K562 (cell line): ENCODE results near the gene ZNF335. TPM values are rescaled to one million over a fixed set of nuclear protein-coding genes. Genes with fewer than 3 reads are reported as not detected.

ENCODE experiments used
- ATAC-seq: fragments of 200-7000 bp; cut with Tn5 transposase; 3 replicates; pipeline ENCODE4 v1.9.1; 2020; ENCODE audit warnings: moderate library complexity
- BruUV-seq: library from RNA; stranded (reverse); fragments of 400-500 nt; replicated peaks from 2 replicates; lab custom pipeline; 2021; lab: Mats Ljungman, UMichigan
- CTCF ChIA-PET: fragments of 300-600 bp; formaldehyde crosslinking; extraction: SDS; loops from one replicate; lab custom pipeline; 2021; ENCODE audit warnings: low intra/inter-chr PET ratio; lab: Yijun Ruan, JAX
- POLR2A ChIA-PET: fragments of 300-600, 350-650 bp; sonication (Branson Sonifier 250); formaldehyde crosslinking; extraction: SDS; loops from one replicate; lab custom pipeline; 2021; ENCODE audit warnings: antibody characterized with exemption, inconsistent platforms; lab: Yijun Ruan, JAX
- DNase-seq, 4 experiments: peaks; one replicate each; pipeline versions ENCODE4 v3.0.0 to v3.0.0-alpha.2; 2011 to 2018; ENCODE audit warnings: low spot score in 3 of 4, mixed read lengths in 3 of 4; ENCODE audit errors: extremely low read depth in 1 of 4
- FAIRE-seq: peaks from 2 replicates; lab custom pipeline; 2011; peaks lifted over from hg19 to GRCh38; lab: Jason Lieb, UNC
- H2AFZ ChIP-seq: 2 replicates; pipeline ENCODE4 v1.6.0; 2011; ENCODE audit warnings: low read depth, low read length, control low read depth, inconsistent platforms
- H3K27ac ChIP-seq: fragments of 200-600 bp; 3 replicates; pipeline ENCODE4 v1.8.0; 2011; ENCODE audit warnings: low read depth, mild to moderate bottlenecking, control low read depth, inconsistent platforms, low read length, moderate library complexity, mixed read lengths; ENCODE audit errors: extremely low read depth
- H3K27me3 ChIP-seq, 2 experiments: fragments of 300-600 bp in 1 of 2; 2 replicates in 1 of 2; 3 replicates in 1 of 2; pipeline versions ENCODE4 v1.6.0 to v1.8.0; 2011; ENCODE audit warnings: inconsistent platforms in 2 of 2, low read length in 2 of 2, mild to moderate bottlenecking in 1 of 2, mixed read lengths in 1 of 2, moderate library complexity in 1 of 2; ENCODE audit not compliant: control insufficient read depth in 2 of 2, insufficient read depth in 2 of 2
- H3K36me3 ChIP-seq: fragments of 300-600 bp; 3 replicates; pipeline ENCODE4 v1.8.0; 2011; ENCODE audit warnings: mild to moderate bottlenecking, low read length, inconsistent platforms; ENCODE audit not compliant: control insufficient read depth, insufficient read depth
- H3K4me1 ChIP-seq, 2 experiments: fragments of 200-600 bp in 1 of 2; replicated peaks in 1 of 2; 2 replicates in 1 of 2; 3 replicates in 1 of 2; pipeline versions ENCODE4 v1.5.1 to v1.8.0; 2011; ENCODE audit warnings: inconsistent platforms in 2 of 2, low read length in 2 of 2, mild to moderate bottlenecking in 1 of 2, mixed read lengths in 1 of 2, moderate library complexity in 1 of 2; ENCODE audit not compliant: control insufficient read depth in 2 of 2, insufficient read depth in 2 of 2
- H3K4me2 ChIP-seq: 2 replicates; pipeline ENCODE4 v1.6.1; 2011; ENCODE audit warnings: low read length, control low read depth, inconsistent platforms, mixed read lengths; ENCODE audit not compliant: insufficient read depth
- H3K4me3 ChIP-seq: fragments of 200-600 bp; sonication (generic), shearing (Covaris generic); 2 replicates; pipeline ENCODE4 v1.5.1; 2016; ENCODE audit warnings: control low read depth, inconsistent platforms
- H3K79me2 ChIP-seq: fragments of 200-600 bp; 3 replicates; pipeline ENCODE4 v1.8.0; 2011; ENCODE audit warnings: low read length, inconsistent platforms; ENCODE audit not compliant: control insufficient read depth, insufficient read depth
- H3K9ac ChIP-seq, 2 experiments: 2 replicates each; pipeline versions ENCODE4 v1.6.0 to v1.6.1; 2011; ENCODE audit warnings: low read depth in 2 of 2, low read length in 2 of 2, control low read depth in 1 of 2, inconsistent platforms in 1 of 2, mild to moderate bottlenecking in 1 of 2, mixed read lengths in 1 of 2; ENCODE audit not compliant: insufficient read depth in 1 of 2
- H3K9me1 ChIP-seq: one replicate; pipeline ENCODE4 v1.6.0; 2011; ENCODE audit warnings: inconsistent platforms, mild to moderate bottlenecking, low read length, moderate library complexity; ENCODE audit not compliant: control insufficient read depth, insufficient read depth
- H3K9me3 ChIP-seq: replicated peaks from 2 replicates; pipeline ENCODE4 v1.5.1; 2011; ENCODE audit warnings: low read depth, low read length, inconsistent platforms; ENCODE audit not compliant: control insufficient read depth, insufficient read depth
- H4K20me1 ChIP-seq: replicated peaks from 2 replicates; pipeline ENCODE4 v1.6.1; 2011; ENCODE audit warnings: low read length, inconsistent platforms, mixed read lengths; ENCODE audit not compliant: control insufficient read depth, insufficient read depth
- ARNT ChIP-seq, 2 experiments: fragments of 450-650 bp; IDR thresholded peaks; 2 replicates each; pipeline ENCODE4 v1.6.1; 2016; ENCODE audit warnings: mild to moderate bottlenecking in 1 of 2
- CBX8 ChIP-seq: fragments of 200-600 bp; sonication (generic); IDR thresholded peaks from 2 replicates; pipeline ENCODE4 v1.6.1; 2012; ENCODE audit warnings: borderline replicate concordance, mixed run types, low read depth, mild to moderate bottlenecking, moderate library complexity, mixed read lengths, low read length, control low read depth, inconsistent platforms; ENCODE audit not compliant: poor library complexity, severe bottlenecking; ENCODE audit errors: extremely low read depth
- CHD4 ChIP-seq: fragments of 200-600 bp; sonication (generic); IDR thresholded peaks from 3 replicates; pipeline ENCODE4 v1.6.1; 2012; ENCODE audit warnings: low read depth, mild to moderate bottlenecking, mixed read lengths, low read length, inconsistent platforms; ENCODE audit not compliant: insufficient read depth, insufficient replicate concordance, poor library complexity, severe bottlenecking
- EGR1 ChIP-seq: fragments of 450-650 bp; conservative IDR thresholded peaks from 2 replicates; pipeline ENCODE4 v1.6.1; 2017; ENCODE audit warnings: mild to moderate bottlenecking
- ETV5 ChIP-seq: sonication (generic); formaldehyde crosslinking; IDR thresholded peaks from 2 replicates; pipeline ENCODE4 v1.4.0; 2020; ENCODE audit warnings: low read depth, mild to moderate bottlenecking, missing genetic modification reagents
- HNRNPUL1 ChIP-seq: fragments of 200-400 bp; formaldehyde crosslinking; IDR thresholded peaks from 2 replicates; pipeline ENCODE4 v1.6.1; 2017; ENCODE audit warnings: low read length
- ILK ChIP-seq: fragments of 450-650 bp; IDR thresholded peaks from 2 replicates; pipeline ENCODE4 v1.6.1; 2016; ENCODE audit warnings: missing genetic modification characterization, low read depth, mild to moderate bottlenecking, missing compliant biosample characterization, moderate library complexity, borderline replicate concordance
- NFYB ChIP-seq: IDR thresholded peaks from 2 replicates; pipeline ENCODE4 v1.6.1; 2011; ENCODE audit warnings: mild to moderate bottlenecking, moderate library complexity; ENCODE audit not compliant: insufficient read length; ENCODE audit errors: extremely low read depth
- NRF1 ChIP-seq, 2 experiments: fragments of 450-650 bp; IDR thresholded peaks in 1 of 2; conservative IDR thresholded peaks in 1 of 2; 2 replicates each; pipeline ENCODE4 v1.6.1; 2014; ENCODE audit warnings: mild to moderate bottlenecking in 2 of 2
- PML ChIP-seq: IDR thresholded peaks from 2 replicates; pipeline ENCODE4 v1.6.1; 2012; ENCODE audit warnings: low read length, inconsistent platforms
- POLR3A ChIP-seq: IDR thresholded peaks from 2 replicates; pipeline ENCODE4 v1.6.1; 2011; ENCODE audit warnings: borderline replicate concordance, mild to moderate bottlenecking, moderate library complexity; ENCODE audit not compliant: insufficient read length, insufficient read depth; ENCODE audit errors: extremely low read depth
- STAG1 ChIP-seq: sonication (generic); formaldehyde crosslinking; IDR thresholded peaks from 2 replicates; pipeline ENCODE4 v1.5.0; 2020; ENCODE audit warnings: missing genetic modification reagents, borderline replicate concordance
- TAF15 ChIP-seq: fragments of 200-400 bp; formaldehyde crosslinking; IDR thresholded peaks from 2 replicates; pipeline ENCODE4 v1.6.1; 2017; ENCODE audit warnings: mild to moderate bottlenecking, low read depth, low read length, moderate library complexity
- TCF3 ChIP-seq: sonication (generic); formaldehyde crosslinking; IDR thresholded peaks from 2 replicates; pipeline ENCODE4 v1.4.0; 2020; ENCODE audit warnings: mild to moderate bottlenecking, missing genetic modification reagents
- XRCC4 ChIP-seq: IDR thresholded peaks from one replicate; pipeline ENCODE4 v1.6.1; 2011; ENCODE audit not compliant: insufficient read depth, insufficient read length; ENCODE audit errors: extremely low read depth
- ZFPM2 ChIP-seq: fragments of 250-450 bp; sonication (Bioruptor Pico); IDR thresholded peaks from 2 replicates; pipeline ENCODE4 v1.5.1; 2022; ENCODE audit warnings: mild to moderate bottlenecking
- WGBS: fragments of 100-300 bp; shearing (Covaris generic); methylation state at CpG from one replicate; pipeline ENCODE4 v1.1.6; 2016; ENCODE audit warnings: low coverage, mixed read lengths; ENCODE audit not compliant: insufficient coverage; ENCODE audit errors: missing lambda C conversion rate; 5-methylcytosine and 5-hydroxymethylcytosine counted together
- in situ Hi-C: fragments of 300-500 bp; cut with MboI; formaldehyde crosslinking; loops from 4 replicates; pipeline ENCODE4 v1.15.0; 2018; ENCODE audit warnings: inconsistent platforms, mixed read lengths
- intact Hi-C: fragments of 100-400 bp; cut with micrococcal nuclease; formaldehyde crosslinking; loops from 2 replicates; pipeline ENCODE4 v1.14.2; 2022
- polyA plus RNA-seq, 8 experiments: library from polyadenylated mRNA; depleted of rRNA in 4 of 8; stranded (reverse) in 5 of 8; unstranded in 3 of 8; fragments of >200 nt; fragmentation: Nextera tagmentation in 2 of 8; fragmentation: Illumina TruSeq in 1 of 8; extraction: Ambion mirVana in 2 of 8; extraction: Trizol in 1 of 8; gene quantifications; 2 replicates each; pipeline versions ENCODE4 v1.2.1 to v1.2.3, GENCODE V29; 2011 to 2014; ENCODE audit warnings: inconsistent platforms in 1 of 8, missing spikeins in 1 of 8
- total RNA-seq, 7 experiments: library from RNA; depleted of rRNA in 6 of 7; stranded (reverse); fragments of >200 nt in 6 of 7; fragmentation: Illumina TruSeq in 2 of 7; extraction: Trizol in 2 of 7; gene quantifications; 2 replicates each; pipeline versions ENCODE4 v1.2.1 to v1.2.3, GENCODE V29; 2011 to 2021; ENCODE audit warnings: low replicate concordance in 1 of 7

Gene ZNF335
- total and polyA plus RNA-seq, 9 of the 15 experiments (the other 6 are each of a cell fraction or from before 2014, with no cell fraction given): 0.39 to 16.0 (median 7.6) TPM

DNA sequence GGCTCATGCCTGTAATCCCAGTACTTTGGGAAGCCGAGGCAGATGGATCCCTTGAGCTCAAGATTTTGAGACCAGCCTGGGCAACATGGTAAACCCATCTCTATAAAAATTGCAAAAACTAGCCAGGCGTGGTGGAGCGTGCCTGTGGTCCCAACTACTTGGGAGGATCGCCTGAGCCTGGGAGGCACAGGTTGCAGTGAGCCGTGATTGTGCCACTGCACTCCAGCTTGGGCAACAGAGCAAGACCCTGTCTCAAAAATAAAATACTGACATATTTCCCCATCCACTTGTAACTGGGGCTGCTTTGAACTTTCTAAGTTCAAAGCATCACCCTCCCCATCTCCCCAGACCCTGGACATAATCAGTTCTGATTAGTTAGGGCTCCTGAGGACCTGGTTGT lies 29.5 kb upstream of the ZNF335 start:
- DNase-seq (no peak), FAIRE-seq (no peak), ATAC-seq (no peak)
- H3K79me2 ChIP-seq: no peaks in the 10 kb centered on the region
- H4K20me1 ChIP-seq: no peaks in the 10 kb centered on the region; the same call in 1 of the 2 replicates
- no peak for TF ChIP-seq ILK
- no peak for TF ChIP-seq TCF3
- no peak for TF ChIP-seq CBX8
- H3K36me3 ChIP-seq: no peaks in the 10 kb centered on the region
- in situ Hi-C loops: no loop called here
- H3K9ac ChIP-seq: no peak overlapping the region
- no peak overlapping the region for H3K27ac ChIP-seq
- peaks cover 38 to 53% of the 10 kb centered on the region in 2 experiments for H3K27me3 ChIP-seq
- intact Hi-C loops: no loop called here
- H3K4me3 ChIP-seq: no peak overlapping the region
- CTCF ChIA-PET: no interaction called here
- no peak overlapping the region for H3K4me2 ChIP-seq
- no TSS peak for BruUV-seq
- H3K9me3 ChIP-seq: no peaks in the 10 kb centered on the region
- 0% methylated on average over 5 of the region's 5 CpGs for WGBS
- no peak overlapping the region for H2AFZ ChIP-seq
- POLR2A ChIA-PET: interaction anchor here (2.2 kb wide), 1 partner anchor 13 kb away, joined by 6 read pairs; no protein-coding TSS in a partner anchor
- no peaks in the 10 kb centered on the region for H3K9me1 ChIP-seq
- H3K4me1 ChIP-seq: no peaks in the 10 kb centered on the region; a peak in 1 of 5 replicates

DNA sequence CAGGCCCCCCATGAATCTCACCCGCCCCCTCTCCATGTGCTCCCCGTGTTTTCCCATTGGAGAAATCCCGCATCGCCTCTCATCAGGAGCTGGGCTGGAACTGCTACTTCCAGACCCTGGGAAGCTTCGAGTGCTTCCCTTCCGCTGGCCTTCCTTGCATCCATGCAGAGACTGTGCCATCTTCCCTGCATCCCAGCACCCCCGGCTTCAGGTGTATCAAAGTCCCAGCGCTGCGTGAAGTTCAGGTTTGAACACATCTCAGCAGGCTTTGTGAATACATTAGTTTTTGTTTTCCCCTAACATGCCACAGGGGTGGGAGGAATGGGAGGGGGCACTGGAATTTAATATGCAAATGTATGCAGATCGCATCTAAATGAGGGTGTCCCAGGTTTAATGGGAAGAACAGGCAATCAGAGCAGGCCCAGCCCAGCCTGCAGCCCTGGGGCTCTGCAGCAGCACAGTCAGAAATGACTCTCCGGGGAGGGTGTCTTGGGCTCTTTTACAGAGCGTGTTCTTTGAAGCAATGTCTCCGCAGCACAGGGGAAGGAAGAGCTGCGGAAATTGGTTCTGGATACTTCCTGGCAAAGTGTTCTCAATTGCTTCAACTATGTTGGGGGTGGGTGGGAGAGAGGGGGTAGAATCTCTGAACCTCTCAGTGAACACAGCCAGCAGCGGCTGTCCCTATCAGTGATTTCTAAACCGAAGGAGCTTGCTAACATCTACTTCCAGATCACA lies 28.4 kb upstream of the ZNF335 start:
- BruUV-seq: no TSS peak
- H3K4me1 ChIP-seq: no peaks in the 10 kb centered on the region; a peak in 1 of 5 replicates
- H3K4me2 ChIP-seq: no peak overlapping the region
- intact Hi-C loops (no loop called here), in situ Hi-C loops (no loop called here)
- no peaks in the 10 kb centered on the region for H3K9me1 ChIP-seq
- no peak overlapping the region for H2AFZ ChIP-seq
- peaks cover 38 to 50% of the 10 kb centered on the region in 2 experiments for H3K27me3 ChIP-seq
- CTCF ChIA-PET: interaction anchor here (0.6 kb wide), 1 partner anchor 13 kb away, joined by 3 read pairs; no protein-coding TSS in a partner anchor
- H3K27ac ChIP-seq: no peak overlapping the region
- no peaks in the 10 kb centered on the region for H3K79me2 ChIP-seq
- no peaks in the 10 kb centered on the region for H3K36me3 ChIP-seq
- no peaks in the 10 kb centered on the region; the same call in 1 of the 2 replicates for H4K20me1 ChIP-seq
- no peaks in the 10 kb centered on the region for H3K9me3 ChIP-seq
- ATAC-seq (no peak), DNase-seq (no peak), FAIRE-seq (no peak)
- POLR2A ChIA-PET: interaction anchor here (0.8 to 2.2 kb wide), 3 partner anchors 10 to 123 kb away, joined by 3 to 6 read pairs (median 3); no protein-coding TSS in a partner anchor
- WGBS: 2% methylated on average over 16 of the region's 16 CpGs
- H3K9ac ChIP-seq: no peak overlapping the region
- H3K4me3 ChIP-seq: no peak overlapping the region
- TF ChIP-seq PML: no peak
- TF ChIP-seq XRCC4: no peak
- TF ChIP-seq CHD4: no peak
- TF ChIP-seq EGR1: no peak
- no peak for TF ChIP-seq HNRNPUL1
- no peak for TF ChIP-seq STAG1 (CRISPR knock-in tag)
- TF ChIP-seq ZFPM2 (CRISPR knock-in tag): no peak
- TF ChIP-seq TAF15: no peak
- TF ChIP-seq ARNT (IDR thresholded peaks at IDR 0.05): no peak
- TF ChIP-seq POLR3A: no peak
- no peak for TF ChIP-seq NRF1 (conservative IDR thresholded peaks at IDR 0.05 in 1 of 2, IDR thresholded peaks at IDR 0.05 in 1 of 2)
- no peak for TF ChIP-seq NFYB
- no peak for TF ChIP-seq ETV5
